Measurements from ENCODE around the gene KIF26B. TPM values are rescaled to one million over a fixed set of nuclear protein-coding genes. Genes with fewer than 3 reads are reported as not detected.
A peak's percentile ranks its signal among the peaks of the same experiment; 100 is the strongest.

KIF26B gene
- total RNA-seq, 1 experiment from 2014 or later = 1.2 TPM

- TF ChIP-seq MLX (CRISPR knock-in tag; IDR thresholded peaks at IDR 0.05) = no peak
- TF ChIP-seq KAT7 (CRISPR knock-in tag; IDR thresholded peaks at IDR 0.05; ENCODE audit: borderline replicate concordance) = no peak
- no peak for TF ChIP-seq RELA (CRISPR knock-in tag; IDR thresholded peaks at IDR 0.05; ENCODE audit: borderline replicate concordance)
- no peak for TF ChIP-seq ZNF671 (CRISPR knock-in tag; IDR thresholded peaks at IDR 0.05)
- no peak for TF ChIP-seq OVOL2 (CRISPR knock-in tag; IDR thresholded peaks at IDR 0.05; ENCODE audit: borderline replicate concordance)
- no peak for TF ChIP-seq SMAD4 (CRISPR knock-in tag; IDR thresholded peaks at IDR 0.05)
- 0 out of 2 replicates have a peak, but pooled peaks have one; percentile 49 for TF ChIP-seq E2F5 (CRISPR knock-in tag; IDR thresholded peaks at IDR 0.05)
- TF ChIP-seq AFF4 (CRISPR knock-in tag; IDR thresholded peaks at IDR 0.05; ENCODE audit: borderline replicate concordance) = no peak
- no peak for TF ChIP-seq GRHL2 (CRISPR knock-in tag; IDR thresholded peaks at IDR 0.05; ENCODE audit: insufficient replicate concordance, severe bottlenecking)
Measured at GRCh38 chr1:245154429-245155271, at the start of gene KIF26B (continued).

- DNase-seq (ENCODE audit: low spot score) = no peak
- Mint-ChIP-seq H3K27ac (no peak overlapping the region), H3K36me3 (peaks cover 7% of the 10 kb centered on the region), H3K4me1 (peaks cover 9% of the 10 kb centered on the region), H3K27me3 (ENCODE audit: low read depth) (no peaks in the 10 kb centered on the region; the same call in 1 of the 2 replicates), H3K4me3 (no peak overlapping the region), H3K9me3 (peaks cover 11% of the 10 kb centered on the region)
- ChIA-PET CTCF (no interaction called here), POLR2A (no interaction called here)
- ATAC-seq = no peak
- no peak for TF ChIP-seq NR3C1 (CRISPR knock-in tag; conservative IDR thresholded peaks at IDR 0.05; ENCODE audit: low read depth)
- no peak for TF ChIP-seq IRF2 (CRISPR knock-in tag; IDR thresholded peaks at IDR 0.05; ENCODE audit: borderline replicate concordance, low read depth)
- no peak for TF ChIP-seq E2F4 (CRISPR knock-in tag; IDR thresholded peaks at IDR 0.05; ENCODE audit: borderline replicate concordance, low read depth)
- no peak for TF ChIP-seq AR (CRISPR knock-in tag; IDR thresholded peaks at IDR 0.05)
- no peak for TF ChIP-seq TCF7 (CRISPR knock-in tag; IDR thresholded peaks at IDR 0.05; ENCODE audit: low read depth)
- no peak for TF ChIP-seq ZNF219 (CRISPR knock-in tag; IDR thresholded peaks at IDR 0.05; ENCODE audit: borderline replicate concordance)
- no peak for TF ChIP-seq ZNF532 (CRISPR knock-in tag; IDR thresholded peaks at IDR 0.05; ENCODE audit: borderline replicate concordance)
- TF ChIP-seq ZNF512 (CRISPR knock-in tag; IDR thresholded peaks at IDR 0.05; ENCODE audit: borderline replicate concordance) = no peak
Measured at GRCh38 chr1:245105042-245105441, 49.7 kb upstream of the KIF26B start.
